MM.1S (cell line): ENCODE data around the gene PCNX1.

Experiments
- CTCF ChIP-seq: fragments of 300-600 bp; sonication (generic); IDR thresholded peaks from 2 replicates; pipeline ENCODE4 v1.5.1; 2016; ENCODE audit warnings: antibody characterized with exemption, low read length, mixed read lengths
- EZH2 ChIP-seq: fragments of 300-600 bp; sonication (generic); optimal IDR thresholded peaks from 2 replicates; pipeline ENCODE3; 2017; ENCODE audit warnings: low read depth, mild to moderate bottlenecking, antibody characterized with exemption, low read length, mixed read lengths
- EZH2phosphoT487 ChIP-seq: fragments of 300-600 bp; sonication (generic); IDR thresholded peaks from 2 replicates; pipeline ENCODE4 v1.6.1; 2018; ENCODE audit warnings: antibody characterized with exemption, low read length

- TF ChIP-seq CTCF (no peak), EZH2 (no peak), EZH2phosphoT487 (no peak)
Observed at GRCh38 chr14:70905301-70905700, 2.0 kb upstream of the PCNX1 start.
